ENCODE results near the gene PXYLP1.

Gene PXYLP1

DNA sequence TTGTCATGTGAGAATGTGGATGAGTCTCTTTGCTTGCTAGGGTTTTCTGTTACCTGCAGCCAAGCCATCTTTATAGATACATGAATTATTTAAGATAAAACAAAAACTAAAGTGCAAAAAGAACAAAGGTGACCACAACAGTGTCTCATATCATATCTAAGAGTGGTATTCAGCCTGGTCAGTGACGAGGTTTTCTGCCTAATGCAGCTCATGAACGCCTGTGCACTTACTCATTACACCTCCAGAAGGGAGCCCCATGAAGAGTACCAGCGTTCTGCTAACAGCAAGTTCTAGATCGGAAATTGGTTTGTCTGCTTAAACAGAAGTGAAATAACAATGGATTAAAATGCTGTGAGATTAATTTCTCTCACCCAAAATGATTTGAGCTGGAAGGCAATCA is 19.2 kb downstream of the PXYLP1 start:
- no peak for DNase-seq (ENCODE audit: low spot score)

DNA sequence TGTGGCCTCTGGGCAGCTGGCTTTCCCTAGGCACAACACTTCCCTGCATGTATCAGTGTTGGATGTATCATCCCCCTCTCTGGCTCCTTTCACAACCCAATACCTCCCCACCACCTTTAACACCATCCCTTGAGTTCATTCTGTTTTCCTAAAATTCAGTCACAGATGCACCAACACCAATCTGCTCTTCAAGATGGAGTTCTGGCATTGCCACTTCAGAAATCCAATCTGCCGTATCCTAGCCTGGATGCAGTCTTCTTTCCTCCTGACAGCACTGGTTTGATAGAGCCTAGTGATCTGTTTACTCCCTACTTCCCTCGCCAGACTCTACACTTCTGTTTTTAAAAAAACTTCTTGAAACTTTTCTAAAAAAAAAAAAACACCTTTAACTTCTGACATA is 21.7 kb downstream of the PXYLP1 start:
- DNase-seq (ENCODE audit: low spot score): no peak

DNA sequence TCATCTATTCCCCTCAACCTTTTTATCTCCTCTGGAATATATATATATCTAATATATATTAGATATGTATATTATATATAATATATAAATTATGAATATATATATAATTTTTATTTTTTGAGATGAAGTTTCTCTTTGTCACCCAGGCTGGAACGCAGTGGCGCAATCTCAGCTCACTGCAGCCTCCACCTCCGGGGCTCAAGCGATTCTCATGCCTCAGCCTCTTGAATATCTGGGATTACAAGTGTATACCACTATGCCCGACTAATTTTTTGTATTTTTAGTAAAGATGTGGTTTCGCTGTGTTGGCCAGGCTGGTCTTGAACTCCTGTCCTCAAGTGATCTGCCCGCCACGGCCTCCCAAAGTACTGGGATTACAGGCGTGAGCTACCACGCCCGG is 22.2 kb downstream of the PXYLP1 start:
- DNase-seq (ENCODE audit: low spot score): no peak

DNA sequence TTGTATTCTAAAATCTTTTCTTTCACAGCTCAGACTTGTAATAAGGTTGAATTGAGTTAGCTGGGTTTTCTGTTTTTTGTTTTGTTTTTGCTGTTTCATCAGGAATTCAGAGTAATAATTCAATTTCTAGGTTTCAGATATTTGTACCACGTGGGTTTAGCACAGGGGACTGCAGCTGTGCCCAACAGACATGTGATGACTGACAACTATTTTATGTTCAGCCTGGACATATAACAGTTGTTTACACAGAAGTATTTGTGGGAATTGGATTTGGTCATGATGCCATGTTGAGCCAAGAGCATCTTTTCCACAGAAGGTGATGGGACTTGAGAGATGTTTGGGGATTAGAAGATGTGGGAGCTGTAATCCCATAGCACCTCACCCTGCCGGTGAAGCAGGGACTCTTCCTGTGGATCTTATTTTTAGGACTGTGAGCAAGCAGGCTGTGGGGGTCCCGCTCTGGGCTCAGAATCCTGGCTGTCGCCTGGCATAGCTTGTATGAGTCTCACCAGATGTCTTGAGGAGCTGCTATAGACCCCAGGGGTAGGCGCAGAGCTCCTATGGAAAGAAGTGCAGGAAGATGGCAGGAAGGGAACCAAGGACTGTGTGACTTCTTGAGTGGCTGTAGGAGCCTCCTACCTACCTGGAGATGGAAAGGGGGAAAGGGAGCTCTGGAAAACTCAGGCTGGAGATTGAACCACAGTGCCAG is 23.7 kb downstream of the PXYLP1 start:
- no peak for DNase-seq (ENCODE audit: low spot score)

DNA sequence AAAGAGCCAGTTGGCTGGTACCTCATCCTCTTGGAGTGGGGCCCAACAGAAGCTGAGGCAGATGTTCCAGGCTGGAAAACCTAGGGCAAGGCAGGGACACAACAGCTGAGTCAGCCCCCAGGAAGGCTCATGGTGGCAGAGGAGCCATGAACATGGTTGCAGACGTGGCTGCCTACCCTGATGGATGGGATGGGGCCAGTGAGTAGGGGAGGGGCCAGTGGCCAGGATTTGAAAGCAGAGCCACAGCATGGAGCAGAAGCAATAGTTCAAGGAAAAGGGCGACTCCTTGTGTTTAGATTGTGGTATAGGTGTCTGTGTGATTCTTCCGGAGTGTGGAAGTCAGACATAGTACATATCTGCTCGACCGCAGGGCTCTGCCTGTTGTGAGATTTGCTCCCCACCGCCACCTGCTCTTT is 24.2 kb downstream of the PXYLP1 start:
- DNase-seq (ENCODE audit: low spot score): peak; percentile 18

DNA sequence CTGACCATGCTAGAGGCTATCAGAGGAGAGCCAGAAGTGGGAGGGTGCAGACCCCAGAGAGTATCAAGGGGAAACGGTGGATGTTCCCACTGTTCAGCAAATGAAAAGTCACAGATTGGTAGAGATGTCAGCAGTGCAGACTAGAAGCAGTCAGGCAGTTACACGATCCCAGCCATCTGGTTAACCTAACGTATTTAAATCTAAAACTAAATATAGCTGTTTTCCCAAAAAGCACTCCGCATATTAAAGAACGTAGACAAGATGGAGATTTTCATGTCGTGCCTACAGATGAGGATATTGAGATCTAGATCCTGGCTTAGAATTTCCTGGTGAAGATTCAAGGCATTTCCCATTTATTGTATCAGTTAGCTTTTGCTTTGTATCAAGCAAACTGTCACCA is 25.2 kb downstream of the PXYLP1 start:
- DNase-seq (ENCODE audit: low spot score): no peak

DNA sequence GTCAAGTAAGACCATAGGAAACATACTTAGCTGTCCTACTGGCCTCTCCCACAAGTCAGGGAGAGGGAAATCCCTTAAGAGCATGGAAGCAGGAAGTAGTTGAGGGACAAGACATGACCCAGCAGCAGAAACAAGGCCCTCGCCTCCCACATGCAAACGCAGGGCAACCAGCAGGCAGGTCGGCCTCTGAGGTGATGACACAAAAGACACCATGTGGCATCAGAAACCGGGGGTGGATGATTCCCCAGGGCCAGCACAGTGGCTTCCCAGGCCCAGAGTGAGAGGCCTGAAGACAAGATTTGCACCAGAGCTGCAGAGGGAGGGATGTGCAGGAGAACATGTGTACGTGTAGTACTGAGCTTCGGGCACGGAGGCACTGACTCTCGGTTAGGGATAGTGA is 26.3 kb downstream of the PXYLP1 start:
- DNase-seq (ENCODE audit: low spot score): no peak

DNA sequence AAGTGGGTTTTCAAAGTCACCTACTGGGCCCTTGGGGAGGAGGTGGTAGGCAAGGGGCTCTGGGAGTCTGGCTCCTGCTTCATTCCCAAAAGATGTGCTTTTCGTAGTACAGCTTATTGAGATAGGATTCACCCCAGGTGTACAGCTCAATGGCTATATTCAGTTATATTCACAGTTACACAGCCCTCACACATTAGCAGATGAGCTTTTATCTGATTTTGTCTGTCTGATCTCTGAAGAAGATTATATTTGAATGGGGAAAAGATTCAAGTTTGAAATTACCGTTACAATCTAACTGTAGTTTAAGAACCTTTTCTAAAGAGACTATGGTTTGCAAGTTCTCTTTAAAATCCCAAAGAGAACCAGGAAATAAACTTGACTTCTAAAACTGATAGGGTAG is 27.3 kb downstream of the PXYLP1 start:
- no peak for DNase-seq (ENCODE audit: low spot score)

DNA sequence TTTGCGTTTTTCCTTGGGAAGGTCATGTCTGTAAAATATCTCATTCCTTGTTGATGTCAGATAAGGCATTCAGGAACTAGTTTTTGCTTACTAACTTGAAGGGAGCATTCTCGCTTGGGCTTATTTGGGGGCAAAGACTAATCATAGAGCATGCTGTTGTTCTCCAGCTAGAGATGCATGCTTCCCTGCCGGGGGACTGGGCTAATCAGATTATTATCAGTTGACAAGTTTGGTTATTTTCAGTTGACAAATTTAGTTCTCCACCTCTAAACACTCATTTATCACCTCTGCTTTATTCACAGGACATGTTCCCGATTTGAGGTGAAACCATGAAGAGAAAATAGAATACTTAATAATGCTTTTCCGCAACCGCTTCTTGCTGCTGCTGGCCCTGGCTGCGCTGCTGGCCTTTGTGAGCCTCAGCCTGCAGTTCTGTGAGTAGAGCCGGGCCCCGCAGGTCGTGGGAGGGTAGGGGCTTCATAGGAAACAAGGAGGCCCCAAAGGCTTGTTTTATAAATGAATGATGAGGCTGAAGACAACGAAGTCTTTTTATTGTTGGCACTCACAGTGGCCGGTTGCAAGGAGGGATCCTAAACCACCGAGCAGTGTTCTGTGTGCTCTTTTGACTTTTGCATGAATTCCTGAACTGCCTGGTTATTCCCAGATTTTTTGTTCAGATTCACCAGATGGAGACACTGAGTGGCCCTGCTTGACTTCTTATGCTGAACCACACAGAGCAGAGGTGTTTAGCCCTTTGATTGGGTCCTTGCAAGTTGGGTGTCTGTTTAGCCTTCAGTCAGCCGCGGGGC is 28.4 kb downstream of the PXYLP1 start:
- no peak for DNase-seq (ENCODE audit: low spot score)

DNA sequence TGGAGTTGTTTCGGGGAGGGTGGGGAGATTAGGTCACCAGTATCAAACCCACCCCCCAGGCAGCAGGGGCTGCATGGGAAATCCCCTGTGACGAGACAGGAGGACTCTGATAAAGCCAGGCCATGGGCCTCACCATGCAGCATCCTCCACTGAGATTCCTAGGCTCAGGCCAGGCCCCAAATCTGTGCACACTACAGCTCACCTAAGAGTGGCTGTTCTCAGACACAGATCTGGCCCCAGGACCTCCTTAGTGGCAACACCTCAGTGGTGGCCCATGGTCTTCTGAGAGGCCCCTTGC is 29.0 kb downstream of the PXYLP1 start:
- DNase-seq (ENCODE audit: low spot score): no peak

DNA sequence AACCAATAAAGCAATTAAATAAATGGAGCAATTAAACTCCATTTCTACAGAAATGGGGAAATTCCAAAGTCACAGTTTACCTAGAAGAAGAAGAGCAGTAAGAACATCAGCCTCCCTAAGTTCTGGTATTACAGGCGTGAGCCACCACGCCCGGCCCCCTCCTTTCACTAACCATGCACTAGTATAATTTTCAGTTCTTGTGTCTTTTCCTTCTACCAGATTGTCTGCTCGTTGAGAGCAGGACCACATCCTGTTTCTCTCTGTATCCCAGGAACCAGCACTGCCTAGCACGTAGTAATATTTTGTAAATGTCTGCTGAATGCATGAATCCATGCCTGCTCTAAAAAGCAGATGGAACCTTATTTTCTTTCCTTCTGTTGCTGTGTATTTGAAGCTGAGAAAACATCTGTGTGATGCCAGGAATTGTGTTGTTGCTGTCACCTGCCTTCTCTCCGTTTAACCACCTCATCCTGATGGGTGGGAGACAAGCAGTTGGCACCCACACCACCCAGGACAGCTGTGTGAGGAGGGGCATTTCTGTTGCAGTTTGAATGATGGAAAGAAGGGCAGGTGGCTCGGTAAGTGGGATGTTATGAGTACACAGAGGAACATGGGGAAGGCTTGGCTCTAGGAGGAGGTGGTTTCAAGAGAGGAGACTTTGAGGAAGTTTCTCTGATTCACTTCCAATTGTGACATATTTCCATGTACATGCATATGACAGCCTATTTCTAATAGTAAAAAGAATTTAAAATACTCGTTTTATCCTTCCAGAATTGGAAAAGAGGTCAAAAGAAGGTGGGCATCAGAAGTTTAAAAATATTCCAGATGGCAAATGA is 30.1 kb downstream of the PXYLP1 start:
- no peak for DNase-seq (ENCODE audit: low spot score)

DNA sequence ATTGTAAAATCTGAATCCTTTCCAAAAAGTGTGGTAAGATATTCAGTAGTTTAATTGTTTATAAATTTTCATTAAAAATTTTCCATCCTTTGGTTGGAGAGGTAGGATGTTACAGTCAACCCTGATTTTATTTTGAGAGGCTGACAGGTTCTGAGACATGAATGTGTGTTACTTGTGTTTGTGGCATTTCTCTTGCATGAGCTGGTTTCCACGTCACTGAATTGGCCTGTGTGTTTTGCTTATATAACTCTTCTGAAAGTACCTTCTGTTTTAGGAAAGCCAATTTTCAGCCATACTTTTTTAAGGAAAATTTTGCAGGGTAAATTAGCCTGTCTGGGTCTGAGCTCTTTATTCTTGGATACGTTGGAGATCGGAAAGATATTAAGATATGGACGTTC is 30.7 kb downstream of the PXYLP1 start:
- no peak for DNase-seq (ENCODE audit: low spot score)

DNA sequence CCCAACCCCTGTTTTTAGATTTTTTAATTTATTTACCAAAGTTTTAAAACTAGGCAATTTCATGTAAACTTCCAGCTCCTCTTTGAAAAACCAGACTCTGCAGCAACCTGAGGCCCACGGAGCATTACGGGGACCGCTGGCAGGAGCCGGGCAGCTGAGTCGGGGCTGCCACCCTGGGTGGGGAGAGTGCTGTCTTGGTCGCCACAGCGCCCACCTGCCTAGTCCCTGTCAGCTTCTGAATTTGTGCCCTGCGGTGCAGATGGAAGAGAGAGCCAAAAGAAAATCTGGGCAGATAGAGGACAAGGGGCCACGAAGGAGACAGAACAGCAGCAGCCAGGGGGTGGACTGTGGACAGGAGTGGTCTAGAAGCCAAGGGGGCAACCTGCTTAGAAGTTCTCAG is 34.6 kb downstream of the PXYLP1 start:
- no peak for DNase-seq (ENCODE audit: low spot score)

DNA sequence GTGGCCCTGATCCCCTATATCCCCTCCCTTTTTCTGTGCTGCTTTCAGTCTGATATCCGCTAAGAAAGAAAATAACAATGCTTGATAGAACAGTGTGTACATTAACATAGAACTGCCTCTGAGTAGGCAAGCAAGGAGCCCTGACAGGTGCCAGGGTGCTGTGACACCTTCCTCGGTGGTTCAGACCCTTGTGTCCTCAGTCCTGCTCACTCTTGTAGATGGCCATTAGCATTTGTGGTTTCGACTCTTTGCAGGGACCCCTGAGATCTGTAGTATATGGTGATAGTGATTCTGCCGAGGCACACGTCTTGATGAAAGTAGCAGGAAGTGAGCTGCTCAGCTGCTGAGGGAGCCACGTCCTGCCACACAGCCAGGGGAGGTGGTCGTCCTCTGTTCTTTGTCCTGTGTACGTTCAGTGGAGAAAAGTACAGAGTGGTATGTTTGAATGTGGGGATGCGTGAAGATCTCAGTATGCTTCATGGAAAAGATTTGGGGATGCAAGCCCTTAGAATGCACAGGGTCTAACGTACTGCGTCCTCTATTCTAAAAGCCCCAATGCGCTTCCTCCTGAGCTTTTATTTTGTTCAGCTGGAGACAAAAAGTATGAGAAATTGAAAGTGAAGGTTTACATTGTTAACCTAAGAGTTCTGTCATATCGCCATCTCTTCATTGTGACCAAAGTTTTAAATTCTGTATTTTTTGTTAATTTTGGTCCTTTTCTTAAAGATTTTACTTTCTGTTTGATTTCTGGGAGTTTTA is 35.4 kb downstream of the PXYLP1 start:
- peak; percentile 34 for DNase-seq (ENCODE audit: low spot score)

DNA sequence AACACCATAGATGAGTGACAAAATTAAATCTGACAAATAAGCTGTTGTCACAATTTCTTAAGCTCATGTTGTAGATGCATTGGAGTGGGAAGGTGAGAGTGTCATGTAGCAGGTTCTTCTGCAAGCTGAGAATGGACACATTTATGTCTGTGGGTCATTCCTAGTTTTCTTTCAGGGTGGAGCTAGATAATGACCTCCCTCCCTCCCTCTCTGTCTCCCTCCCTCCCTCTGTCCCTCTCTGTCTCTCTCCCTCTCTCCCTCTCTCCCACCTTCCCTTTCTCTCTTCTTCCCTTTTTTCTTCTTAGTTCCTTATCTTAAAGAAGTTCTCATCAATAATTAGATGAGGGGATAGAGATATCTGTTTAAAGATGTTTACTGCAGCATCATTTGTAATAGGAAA is 36.0 kb downstream of the PXYLP1 start:
- no peak for DNase-seq (ENCODE audit: low spot score)

DNA sequence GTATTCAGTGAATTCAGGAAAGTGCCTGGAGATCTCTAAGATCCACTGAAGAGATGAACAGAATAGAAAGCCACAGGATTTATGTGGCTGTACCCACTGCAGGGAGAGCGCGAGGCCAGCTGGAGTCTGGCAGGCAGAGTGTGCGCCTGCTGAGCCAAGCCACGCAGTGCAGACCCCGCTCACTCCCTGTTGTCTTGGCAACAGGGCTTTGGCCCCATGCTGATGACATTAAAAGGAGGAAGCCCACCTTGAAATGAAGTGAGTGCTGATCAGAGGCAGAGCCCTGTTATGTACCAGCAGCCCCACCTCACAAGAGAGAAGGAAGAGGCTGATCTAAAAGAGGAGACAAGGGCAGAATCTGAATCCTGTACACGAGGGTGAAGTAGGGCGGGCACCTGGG is 36.7 kb downstream of the PXYLP1 start:
- no peak for DNase-seq (ENCODE audit: low spot score)

DNA sequence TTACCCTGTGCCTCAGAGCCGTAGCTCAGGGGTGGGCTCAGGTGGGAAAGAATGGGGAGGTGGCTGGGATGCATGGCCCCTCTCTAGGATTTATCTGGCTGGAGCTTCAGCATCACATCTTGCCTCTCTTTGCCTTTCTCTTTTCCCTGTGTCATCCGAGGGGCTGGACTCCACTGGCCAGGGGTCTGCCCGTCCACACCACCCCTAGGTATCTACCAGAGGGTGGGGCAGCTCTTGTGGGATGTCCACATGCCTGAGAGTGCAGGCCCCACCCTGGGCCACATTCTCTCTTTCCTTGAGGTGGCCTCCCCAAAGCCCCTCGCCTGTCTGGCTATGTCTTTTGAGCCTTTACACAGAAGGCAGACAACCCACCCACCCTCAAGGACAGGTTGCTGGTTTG is 37.2 kb downstream of the PXYLP1 start:
- no peak for DNase-seq (ENCODE audit: low spot score)

DNA sequence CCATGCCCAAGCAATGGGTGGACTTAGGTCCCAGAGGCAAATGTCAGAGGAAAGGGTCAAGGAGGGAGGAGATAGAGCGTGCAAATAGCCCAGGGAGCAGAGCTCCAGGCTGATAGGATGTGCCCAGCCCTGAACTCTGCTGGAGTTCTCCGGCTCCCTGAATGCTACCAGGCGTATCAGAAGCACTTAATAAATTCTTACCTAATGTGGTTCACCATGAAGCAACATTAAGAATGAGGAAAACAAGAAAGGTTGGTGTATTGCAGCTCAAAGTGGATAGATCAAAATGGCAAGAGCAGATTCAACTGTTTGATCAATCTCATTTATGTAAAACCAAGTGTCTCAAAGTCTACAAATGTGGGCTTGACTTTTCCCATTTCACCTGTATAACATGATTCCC is 38.3 kb downstream of the PXYLP1 start:
- no peak for DNase-seq (ENCODE audit: low spot score)

DNA sequence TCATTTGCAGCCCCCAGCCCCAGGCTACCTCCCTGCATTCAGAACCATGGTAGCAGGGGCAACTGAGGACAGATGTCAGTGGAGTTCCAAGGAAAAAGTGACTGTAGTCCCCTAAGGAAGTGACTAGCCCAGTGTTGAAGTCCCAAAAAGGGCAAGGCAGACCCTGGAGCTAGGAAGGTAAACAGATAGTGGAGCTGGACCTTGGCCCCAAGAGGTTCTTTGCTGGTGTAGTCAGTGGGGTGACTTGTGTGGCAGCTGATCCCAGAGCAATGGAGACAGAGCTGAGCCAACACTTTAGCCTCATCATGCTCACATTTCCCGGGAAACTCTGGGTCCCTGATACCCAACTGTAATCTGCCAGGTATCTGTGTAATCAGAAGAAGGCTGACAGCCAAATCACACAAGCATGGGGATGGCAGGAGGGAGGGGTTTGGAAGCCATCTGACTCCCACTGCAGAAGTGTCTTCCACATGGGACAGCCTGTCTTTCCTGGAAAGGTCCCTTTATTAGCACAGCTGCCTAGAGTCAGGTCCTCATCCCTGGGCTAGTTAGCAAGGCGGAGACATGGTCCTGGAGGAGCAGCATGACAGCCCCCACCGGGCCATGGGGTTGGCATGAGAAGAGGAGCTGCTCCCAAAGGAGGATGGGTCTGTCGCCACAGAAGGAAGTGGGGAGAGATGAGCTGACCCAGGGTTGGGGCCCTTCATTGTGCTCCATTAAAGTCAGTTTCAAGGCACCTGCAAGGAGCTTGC is 39.8 kb downstream of the PXYLP1 start:
- no peak for DNase-seq (ENCODE audit: low spot score)

DNA sequence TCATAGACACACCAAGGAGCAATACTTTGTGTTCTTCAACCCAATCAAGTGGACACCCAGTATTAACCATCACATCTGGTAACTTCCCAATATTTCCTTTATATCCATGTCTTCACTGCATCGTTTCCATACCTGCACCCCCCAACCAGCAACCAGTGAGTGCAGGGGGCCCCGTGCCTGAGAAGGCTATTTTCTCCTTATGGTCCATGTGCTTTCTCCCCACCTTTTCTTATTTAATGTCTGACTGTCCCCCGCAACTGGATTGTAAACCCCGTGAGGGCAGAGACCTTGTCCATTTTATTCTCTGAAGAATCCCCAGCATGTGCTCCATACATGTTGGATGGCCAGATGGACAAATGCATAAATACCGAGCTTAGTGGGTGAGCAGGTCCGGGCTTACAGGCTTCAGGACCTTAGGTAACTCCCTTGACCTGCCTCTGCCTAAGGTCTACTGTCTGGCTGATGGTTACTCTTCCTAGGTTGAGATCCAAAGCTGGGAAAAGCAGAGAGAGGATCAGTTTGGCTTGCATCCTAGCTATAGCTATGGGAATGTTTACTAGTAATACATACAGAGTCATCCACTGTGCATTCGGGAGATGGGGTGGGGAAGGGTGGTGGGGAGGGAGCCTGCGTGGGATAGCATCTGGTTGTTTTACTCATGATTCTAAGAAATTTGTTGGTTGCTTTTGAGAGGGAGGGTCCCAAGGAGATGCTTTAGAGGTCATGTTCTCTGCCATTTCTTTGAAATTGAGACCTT is 41.5 kb downstream of the PXYLP1 start:
- DNase-seq (ENCODE audit: low spot score): no peak

Measured in NAMALWA (cell line).